Anterior cingulate cortex (tissue), 58 donors: ENCODE results near the gene COL4A4.
"Not testable (repeated sequence)": the region's sequence is repeated elsewhere in the genome, so short reads cannot be mapped to it uniquely, and the experiment has no call there.

Experiments
- DNase-seq, 58 donors: peaks; one replicate each; lab custom pipeline; 2025; lab: John Stamatoyannopoulos, UW

COL4A4 gene

GRCh38 chr2:227163998-227164762, at the start of gene COL4A4, which contains the start of gene COL4A3:
Gene COL4A4, minus strand, starts transcription at chr2:227164205. Its CDS starts 16,722 bp downstream, at chr2:227147483.
Gene COL4A3, plus strand, starts transcription at chr2:227164624. Its CDS starts 103 bp downstream, at chr2:227164727.
- peak in 3 of 58 donors; percentile 4 to 42 (median 15) for DNase-seq

- DNase-seq: no peak
Measured at GRCh38 chr2:227207573-227207972, 43.6 kb upstream of the COL4A4 start.

DNA sequence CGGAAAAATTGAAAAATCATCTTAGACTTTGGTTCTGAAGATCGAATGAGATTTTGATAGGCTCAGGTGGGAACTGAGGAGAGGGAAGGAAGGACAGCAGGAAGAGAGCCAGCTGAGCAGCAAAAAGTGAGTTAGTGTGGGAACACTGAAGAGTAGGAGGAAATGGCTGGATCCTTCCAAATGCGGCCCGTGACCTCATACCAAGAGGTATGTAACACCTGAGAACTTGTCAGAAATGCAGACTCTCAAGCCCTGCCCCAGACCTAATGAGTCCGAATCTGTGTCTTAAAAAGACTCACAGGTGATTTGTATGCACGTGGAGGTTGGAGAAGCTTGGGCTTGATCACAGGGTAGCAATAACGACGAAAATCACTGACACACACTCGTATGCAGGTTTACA, 42.4 kb upstream of the COL4A4 start:
- DNase-seq: no peak

DNA sequence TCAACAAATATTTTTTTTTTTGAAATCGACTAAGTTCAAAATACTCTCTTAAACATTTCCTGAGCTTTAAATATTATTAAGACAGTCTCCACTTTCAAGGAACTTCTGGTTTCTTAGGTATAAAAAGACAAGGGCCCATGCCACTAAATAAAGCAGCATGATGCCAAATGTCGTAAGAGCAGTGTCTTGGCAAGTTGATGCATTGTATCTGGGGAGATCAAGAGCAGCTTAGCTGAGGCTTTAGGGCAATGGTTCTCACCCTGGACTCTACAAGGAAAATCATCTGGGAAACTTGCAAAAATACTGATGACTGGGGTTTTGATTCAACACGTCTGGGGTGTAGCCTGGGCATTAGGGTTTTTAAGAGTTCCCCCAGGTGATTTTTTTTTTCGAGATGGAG, 41.7 kb upstream of the COL4A4 start:
- DNase-seq: no peak

- DNase-seq: no peak
Measured at GRCh38 chr2:227204452-227204851, 40.4 kb upstream of the COL4A4 start.

DNA sequence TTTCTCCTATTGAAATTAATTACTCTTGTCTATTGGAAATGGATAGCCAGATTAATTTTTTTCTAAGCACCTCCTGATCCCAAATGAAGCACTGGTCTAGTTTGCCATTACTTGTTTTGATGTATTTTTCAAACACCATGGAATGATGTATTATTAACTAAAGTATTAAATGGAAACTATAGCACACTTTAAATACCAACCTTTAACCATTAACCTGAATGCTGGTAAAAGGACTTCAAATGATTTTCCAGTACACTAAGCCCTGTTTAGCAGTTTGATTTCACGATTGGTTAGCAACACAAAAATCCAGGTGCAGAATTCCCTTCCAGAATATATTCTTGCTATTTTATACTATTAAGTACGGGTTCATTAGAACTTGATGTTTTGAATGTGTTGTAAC, 37.8 kb upstream of the COL4A4 start:
- DNase-seq: no peak

DNA sequence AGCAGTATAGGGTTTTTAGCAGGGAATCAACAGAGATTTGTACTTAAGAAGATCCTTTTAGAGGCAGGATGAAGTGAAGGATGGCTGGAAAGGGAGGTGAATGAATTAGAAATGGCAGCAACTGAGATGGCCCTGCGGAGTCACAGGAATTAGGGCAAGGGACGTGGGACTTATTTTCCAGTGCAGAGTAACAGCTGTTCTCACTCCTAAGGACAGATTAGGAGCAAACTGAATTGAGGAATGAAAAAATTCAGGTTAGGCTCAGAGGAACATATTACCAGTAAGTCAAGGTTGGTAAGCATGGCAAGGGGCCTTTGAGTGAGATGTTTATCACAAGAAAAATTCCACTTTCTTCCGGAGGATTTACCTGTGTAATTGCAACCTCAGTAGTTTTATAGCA, 34.9 kb upstream of the COL4A4 start:
- no peak for DNase-seq

DNA sequence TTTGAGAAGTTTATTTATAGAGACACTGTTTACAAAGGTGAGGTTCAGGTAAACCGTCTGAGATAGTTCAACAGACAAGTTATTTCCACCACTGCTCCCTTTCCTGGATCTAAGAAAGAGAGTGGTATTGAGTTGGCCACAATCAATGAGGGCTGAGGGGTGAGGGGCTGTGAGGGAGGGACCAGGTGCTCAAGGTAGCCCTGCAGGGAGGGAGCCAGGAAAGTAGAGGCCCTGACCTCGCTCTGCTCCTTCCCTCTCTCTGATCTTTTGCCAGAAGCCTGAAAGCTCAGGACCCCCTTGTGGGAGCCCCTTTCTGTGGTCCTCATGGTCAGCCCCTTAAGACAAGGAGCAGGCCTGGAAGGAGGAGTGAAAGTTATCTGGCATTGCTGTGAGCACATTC, 30.2 kb upstream of the COL4A4 start:
- no peak for DNase-seq

DNA sequence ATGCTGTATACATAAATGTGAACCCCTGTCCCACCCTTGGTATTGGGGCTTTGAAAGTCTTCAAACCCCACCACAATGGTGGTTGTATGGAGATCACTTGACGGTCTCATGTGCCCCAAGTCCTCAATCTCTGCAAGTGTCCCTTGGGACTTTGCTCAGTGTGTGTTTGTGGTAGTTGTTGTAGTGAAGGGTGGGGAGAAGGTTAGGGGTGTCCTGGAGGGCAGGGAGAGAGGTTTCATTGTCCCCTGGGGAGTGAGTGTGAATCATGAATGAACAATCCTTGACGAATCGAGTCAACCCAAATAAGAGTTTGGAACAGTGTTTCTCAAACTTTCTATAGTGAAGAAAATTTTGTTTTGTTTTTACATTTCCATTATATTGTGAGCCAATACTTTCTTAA, 28.5 kb upstream of the COL4A4 start:
- DNase-seq: no peak

DNA sequence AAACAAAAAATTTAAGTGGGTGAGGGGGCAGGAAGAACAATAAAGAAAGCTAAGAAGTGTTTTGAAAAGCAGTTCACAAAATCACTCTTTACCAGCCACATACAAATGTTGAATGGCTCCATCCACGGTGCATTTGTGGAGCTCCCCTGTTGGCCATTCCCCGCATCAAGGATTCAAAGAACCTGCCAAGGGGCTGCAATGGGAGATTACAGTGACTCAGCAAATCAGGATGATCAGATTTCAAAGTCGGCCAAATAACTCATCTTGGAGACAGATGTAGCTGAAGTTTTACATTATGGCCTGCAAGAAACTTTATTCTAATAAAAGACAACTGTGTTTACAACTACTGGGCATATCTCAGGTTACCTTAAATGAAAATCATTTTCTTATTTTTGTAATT, 27.4 kb upstream of the COL4A4 start:
- no peak for DNase-seq

- no peak for DNase-seq
Measured at GRCh38 chr2:227188292-227188691, 24.3 kb upstream of the COL4A4 start.

DNA sequence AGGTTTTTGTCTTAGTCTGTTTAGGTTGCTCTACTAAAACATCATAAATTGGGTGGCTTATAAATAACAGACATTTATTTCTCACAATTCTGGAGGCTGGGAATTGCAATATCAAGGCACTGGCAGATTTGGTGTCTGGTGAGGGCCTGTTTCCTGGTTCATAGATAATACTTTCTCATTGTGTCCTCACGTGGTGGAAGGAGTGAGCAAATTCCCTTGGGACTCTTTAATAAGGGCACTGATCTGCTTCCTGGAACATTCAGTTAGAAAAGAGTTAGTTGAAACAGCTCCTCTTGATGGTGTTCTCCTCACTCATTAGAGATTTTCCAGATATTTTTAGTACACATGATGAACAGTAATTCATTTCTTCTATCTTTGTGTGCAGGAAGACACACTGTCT, 22.7 kb upstream of the COL4A4 start:
- DNase-seq: no peak

DNA sequence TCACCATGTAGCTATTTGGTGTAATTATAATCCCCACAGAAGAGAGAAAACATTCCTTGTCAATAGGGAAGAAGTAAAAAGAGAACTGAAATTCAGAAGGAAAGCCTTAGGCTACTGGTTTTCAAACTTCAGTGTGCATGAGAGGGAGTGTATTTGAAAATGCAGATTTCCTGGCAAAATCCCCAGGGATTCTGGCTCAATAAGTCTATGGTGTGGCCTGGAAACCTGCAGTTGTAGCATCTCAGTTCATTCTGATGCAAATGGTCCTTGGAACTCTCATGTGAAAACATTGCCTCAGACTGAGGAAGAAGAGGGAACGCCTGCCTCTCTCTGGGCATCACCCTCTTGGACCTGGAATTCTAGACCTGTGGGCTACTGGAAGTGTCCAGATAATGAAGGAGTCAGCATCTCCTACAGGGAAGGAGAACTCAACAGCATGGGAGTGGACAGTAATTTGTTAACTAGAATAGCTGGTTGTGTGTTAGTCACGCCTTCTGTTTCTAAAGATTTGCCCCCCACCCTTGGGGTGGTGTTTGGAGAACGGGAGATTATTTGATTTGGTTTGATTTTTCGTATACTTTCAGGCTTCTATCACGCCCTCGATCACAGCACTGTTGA, 21.7 kb upstream of the COL4A4 start:
- no peak for DNase-seq

DNA sequence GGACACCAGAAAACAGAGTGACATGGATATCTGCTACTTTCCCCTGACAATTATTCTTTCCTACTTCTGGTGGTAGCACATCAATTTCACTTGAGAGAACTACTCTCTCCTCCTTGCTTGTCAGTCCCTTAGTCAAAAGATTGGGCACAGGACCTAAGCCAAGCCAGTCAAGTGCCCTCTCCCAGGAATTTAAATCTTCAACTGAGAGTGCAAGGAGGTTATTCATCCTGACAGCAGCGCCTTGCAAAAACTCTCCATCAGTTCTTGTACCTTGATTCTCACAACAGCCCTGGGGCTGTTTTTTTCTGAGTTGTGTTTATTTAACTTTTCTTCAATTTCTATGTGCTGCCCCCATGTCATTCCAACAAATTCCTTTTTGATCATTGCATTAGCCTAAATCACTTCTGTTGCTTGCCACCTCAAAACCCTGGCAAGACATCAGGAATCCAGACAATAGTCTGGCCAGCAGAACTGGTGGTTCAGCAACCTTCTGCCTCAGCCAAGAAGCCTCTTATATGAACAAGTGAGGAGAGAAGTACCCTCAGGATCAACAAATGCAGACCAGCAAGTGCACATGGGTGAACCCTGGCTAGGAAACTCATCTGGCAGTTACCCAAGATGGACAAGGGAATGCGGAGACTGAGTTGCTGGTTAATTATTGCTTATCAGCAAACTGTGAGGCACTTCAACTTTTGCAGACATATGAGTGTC, 19.8 kb upstream of the COL4A4 start:
- DNase-seq: no peak

DNA sequence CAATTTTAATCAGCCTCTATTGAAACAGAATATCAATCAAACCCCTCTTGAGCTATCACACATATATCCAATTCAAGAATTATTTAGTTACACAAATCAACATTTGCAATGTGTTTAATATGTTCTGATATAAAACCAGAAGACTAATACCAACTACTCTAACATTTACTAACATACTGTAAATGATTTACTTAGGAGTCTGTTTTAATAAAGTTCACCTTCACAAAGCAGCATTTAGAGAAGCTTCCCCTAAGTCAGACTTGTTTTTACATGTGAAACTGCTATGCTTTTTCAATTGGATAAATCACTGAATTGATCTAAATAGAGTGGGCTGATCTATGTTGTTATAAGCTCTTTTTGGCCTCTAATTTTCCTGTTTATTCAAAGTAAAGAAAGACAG, 18.8 kb upstream of the COL4A4 start:
- no peak for DNase-seq

- DNase-seq: no peak
Measured at GRCh38 chr2:227180770-227181169, 16.8 kb upstream of the COL4A4 start.

DNA sequence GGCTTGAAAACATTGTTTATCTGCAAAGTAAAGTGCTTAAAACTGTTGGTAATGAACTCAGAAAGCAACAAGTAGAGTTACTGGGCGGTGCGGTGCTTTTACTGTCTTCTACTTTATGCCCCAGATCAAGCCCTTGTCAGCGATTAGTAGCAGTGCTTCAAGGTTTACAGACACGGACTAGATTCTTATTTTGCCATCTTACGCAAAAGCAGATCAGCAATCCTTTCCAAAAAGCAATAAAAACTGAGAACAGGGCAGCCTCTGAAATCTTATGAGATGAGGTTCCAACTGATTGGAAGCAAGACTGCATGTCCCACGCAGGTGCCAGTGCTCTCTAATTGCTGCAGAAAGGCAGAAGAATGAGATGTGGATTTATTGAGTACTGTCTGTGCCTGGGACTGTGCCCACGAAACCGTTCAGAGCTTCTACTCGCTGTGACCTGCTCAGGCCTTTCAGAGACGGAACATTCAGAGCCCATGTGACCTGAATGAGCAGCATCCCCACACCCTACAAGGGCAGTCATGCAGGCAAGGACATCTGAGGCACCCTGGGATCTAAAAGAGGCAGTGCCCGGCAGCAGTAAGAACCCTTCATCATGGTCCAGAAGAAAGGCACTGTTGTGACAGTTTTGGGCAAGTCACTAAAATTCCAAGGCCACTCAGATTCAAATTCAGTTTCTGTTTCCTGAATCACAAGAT, 16.1 kb upstream of the COL4A4 start:
- DNase-seq: peak in 6 of 58 donors; percentile 1 to 14 (median 2)

DNA sequence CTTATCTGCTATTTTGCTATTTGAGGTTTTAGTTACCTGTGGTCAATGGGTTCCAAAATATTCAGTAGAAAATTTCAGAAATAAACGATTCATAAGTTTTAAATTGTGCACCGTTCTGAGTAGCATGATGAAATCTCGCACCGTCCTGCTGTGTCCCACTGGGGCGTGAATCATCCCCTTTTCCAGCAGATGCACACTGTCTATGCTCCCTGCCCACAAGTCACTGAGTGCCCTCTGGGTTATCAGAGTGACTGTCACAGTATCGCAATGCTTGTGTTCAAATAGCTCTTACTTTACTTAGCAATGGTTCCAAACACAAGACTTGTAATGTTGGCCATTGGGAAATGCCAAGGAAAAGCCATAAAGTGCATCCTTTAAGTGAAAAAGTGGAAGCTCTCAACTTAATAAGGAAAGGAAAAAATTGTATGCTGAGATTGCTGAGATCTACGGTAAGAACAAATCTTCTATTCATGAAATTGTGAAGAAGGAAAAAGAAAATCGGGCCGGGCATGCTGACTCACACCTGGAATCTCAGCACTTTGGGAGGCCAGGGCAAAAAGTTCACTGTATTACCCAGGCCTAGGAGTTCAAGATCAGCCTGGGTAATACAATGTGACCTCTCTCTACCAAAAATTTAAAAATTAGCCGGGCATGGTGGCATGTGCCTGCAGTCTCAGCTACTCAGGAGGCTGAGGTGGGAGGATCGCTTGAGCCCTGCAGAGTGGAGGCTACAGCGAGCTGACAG, 13.8 kb upstream of the COL4A4 start:
- DNase-seq: no peak

DNA sequence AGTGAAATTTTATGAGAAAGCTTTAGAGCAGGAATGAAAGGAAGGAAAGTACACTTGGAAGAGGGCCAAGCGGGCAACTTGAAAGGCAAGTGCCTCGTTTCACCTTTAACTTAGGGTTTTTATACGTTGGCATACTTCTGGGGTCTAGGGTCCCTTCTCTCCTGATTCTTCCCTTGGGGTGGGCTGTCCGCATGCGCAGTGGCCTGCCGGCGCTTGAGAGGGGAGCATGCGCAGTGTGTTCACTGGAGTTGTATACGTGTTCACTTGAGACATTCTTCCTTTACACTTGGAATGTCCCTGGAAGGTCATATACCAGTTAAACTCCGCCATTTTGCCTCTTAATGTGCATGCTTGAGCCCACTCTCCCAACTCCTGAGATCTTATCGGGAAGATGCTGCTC, 7.8 kb upstream of the COL4A4 start:
- DNase-seq: not testable (repeated sequence)

GRCh38 chr2:227164763-227165291, 822 bp upstream of the COL4A4 start:
- DNase-seq: no peak
